ENCODE data around the gene EPHB2. TPM values are rescaled to one million over a fixed set of nuclear protein-coding genes. Genes with fewer than 3 reads are reported as not detected.
"Not testable (repeated sequence)": the region's sequence is repeated elsewhere in the genome, so short reads cannot be mapped to it uniquely, and the experiment has no call there.

The EPHB2 gene
- total RNA-seq, 1 donor from 2014 or later, result not detected

DNA sequence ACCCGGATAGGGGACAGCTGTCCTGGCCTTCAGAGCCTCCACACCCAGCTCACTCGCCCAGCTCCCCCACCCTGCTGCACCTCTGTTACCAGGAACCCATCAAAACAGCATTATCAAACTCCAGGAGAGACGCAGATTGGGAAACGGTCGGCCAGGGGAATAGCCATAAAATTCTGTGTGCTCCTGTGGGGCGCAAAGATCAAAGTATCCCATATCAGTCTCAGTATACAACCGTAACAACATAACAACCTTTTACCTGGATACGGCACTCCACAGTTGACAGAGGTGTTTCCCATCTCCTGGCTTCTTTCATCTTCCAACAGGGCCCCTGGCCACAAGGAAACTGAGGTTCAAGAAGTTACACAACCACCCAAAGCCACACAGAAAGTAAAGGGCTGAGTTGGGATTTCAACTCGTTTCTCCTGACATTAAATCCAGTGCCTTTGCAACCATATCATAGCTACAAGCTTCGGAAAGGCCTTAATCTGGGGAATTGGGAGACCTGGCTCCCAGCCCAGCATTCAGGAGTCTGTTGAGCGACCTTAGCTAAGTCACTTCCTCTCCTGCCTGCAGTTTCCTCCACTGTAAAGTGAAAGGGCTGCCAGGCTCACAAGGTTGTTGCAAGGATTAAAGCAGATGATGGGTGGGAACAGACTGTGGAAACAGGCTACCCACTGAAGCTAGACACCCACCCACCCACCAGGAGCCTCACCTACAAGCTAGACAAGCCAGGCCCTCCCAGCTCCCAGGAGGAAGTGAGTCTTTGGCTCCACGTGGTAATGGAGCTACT lies 8.1 kb upstream of the EPHB2 start:
- Mint-ChIP-seq H3K4me3 (no peak overlapping the region), H3K4me1 (no peaks in the 10 kb centered on the region), H3K9me3 (no peaks in the 10 kb centered on the region), H3K27me3 (peaks cover 8% of the 10 kb centered on the region), H3K27ac (no peak overlapping the region), H3K36me3 (ENCODE audit: low read depth) (no peaks in the 10 kb centered on the region)
- intact Hi-C loops (cut with micrococcal nuclease), result no loop called here
- DNase-seq, result no peak

GRCh38 chr1:22704440-22705067 lies 6.1 kb upstream of the EPHB2 start:
- intact Hi-C loops (cut with micrococcal nuclease), result loop anchor here (2.0 kb wide), 3 partner anchors 184 to 260 kb away; no protein-coding TSS in a partner anchor
- Mint-ChIP-seq H3K27ac (no peak overlapping the region), H3K9me3 (no peaks in the 10 kb centered on the region), H3K36me3 (ENCODE audit: low read depth) (no peaks in the 10 kb centered on the region), H3K4me3 (no peak overlapping the region), H3K27me3 (peaks cover 25% of the 10 kb centered on the region), H3K4me1 (no peaks in the 10 kb centered on the region)
- DNase-seq, result peak; percentile 90

DNA sequence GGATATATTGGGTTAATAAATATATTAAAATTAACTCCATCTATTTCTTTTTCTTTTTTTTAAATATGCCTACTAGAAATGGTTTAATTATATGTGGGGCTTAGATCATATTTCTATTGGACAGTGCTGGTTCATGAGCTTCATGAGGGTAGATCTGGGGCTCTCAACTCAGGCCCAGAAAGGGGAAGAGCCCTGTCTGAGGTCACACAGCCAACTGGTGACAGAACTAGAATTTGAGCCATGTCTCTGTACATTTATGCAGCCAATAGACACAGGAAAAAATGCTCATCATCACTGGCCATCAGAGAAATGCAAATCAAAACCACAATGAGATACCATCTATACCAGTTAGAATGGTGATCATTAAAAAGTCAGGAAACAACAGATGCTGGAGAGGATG lies 5.1 kb upstream of the EPHB2 start:
- no peaks in the 10 kb centered on the region for H3K4me1 Mint-ChIP-seq
- intact Hi-C loops (cut with micrococcal nuclease), result loop anchor here (2.0 kb wide), 3 partner anchors 183 to 259 kb away; no protein-coding TSS in a partner anchor
- no peak overlapping the region for H3K27ac Mint-ChIP-seq
- H3K36me3 Mint-ChIP-seq (ENCODE audit: low read depth), result no peaks in the 10 kb centered on the region
- H3K4me3 Mint-ChIP-seq, result no peak overlapping the region
- no peak for DNase-seq
- peaks cover 28% of the 10 kb centered on the region for H3K27me3 Mint-ChIP-seq
- no peaks in the 10 kb centered on the region for H3K9me3 Mint-ChIP-seq

DNA sequence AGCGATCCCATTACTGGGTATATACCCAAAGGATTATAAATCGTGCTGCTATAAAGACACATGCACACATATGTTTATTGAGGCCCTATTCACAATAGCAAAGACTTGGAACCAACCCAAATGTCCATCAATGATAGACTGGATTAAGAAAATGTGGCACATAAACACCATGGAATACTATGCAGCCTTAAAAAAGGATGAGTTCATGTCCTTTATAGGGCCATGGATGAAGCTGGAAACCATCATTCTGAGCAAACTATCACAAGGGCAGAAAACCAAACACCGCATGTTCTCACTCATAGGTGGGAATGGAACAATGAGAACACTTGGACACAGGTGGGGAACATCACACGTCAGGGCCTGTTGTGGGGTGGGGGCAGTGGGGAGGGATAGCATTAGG lies 4.5 kb upstream of the EPHB2 start:
- H3K36me3 Mint-ChIP-seq (ENCODE audit: low read depth); H3K27ac Mint-ChIP-seq; H3K4me1 Mint-ChIP-seq; H3K4me3 Mint-ChIP-seq; H3K9me3 Mint-ChIP-seq; DNase-seq; intact Hi-C loops (cut with micrococcal nuclease): not testable (repeated sequence)
- H3K27me3 Mint-ChIP-seq, result peaks cover 28% of the 10 kb centered on the region

- intact Hi-C loops (cut with micrococcal nuclease), result no loop called here
- Mint-ChIP-seq H3K27me3 (peaks cover 46% of the 10 kb centered on the region), H3K27ac (no peak overlapping the region), H3K9me3 (no peaks in the 10 kb centered on the region), H3K4me3 (no peak overlapping the region), H3K4me1 (peaks cover 3% of the 10 kb centered on the region), H3K36me3 (ENCODE audit: low read depth) (no peaks in the 10 kb centered on the region)
- DNase-seq, result no peak
Measured at GRCh38 chr1:22708777-22709176, 1.9 kb upstream of the EPHB2 start.

DNA sequence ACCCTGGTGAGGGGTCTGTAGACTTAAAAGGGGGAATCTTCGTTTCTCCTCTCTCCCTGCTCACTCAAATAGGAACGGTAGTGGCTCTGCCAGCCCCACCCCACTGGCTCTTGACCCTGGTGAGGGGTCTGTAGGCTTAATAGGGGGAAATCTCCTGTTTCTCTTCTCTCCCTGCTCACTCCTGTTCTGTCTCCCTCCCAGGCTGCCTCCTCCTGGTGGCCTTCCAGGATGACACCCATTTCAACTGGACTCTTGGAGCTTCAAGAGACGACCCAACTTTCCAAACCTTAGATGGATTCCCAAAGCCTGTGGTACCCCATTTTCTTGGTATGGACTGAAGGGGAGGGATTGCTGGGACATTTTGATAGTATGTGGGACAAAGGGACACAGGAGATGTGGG lies 1.4 kb upstream of the EPHB2 start:
- no peak overlapping the region for H3K4me3 Mint-ChIP-seq
- no peaks in the 10 kb centered on the region for H3K36me3 Mint-ChIP-seq (ENCODE audit: low read depth)
- peaks cover 50% of the 10 kb centered on the region for H3K27me3 Mint-ChIP-seq
- H3K9me3 Mint-ChIP-seq, result no peaks in the 10 kb centered on the region
- DNase-seq, result no peak
- no peak overlapping the region for H3K27ac Mint-ChIP-seq
- H3K4me1 Mint-ChIP-seq, result peaks cover 3% of the 10 kb centered on the region
- intact Hi-C loops (cut with micrococcal nuclease), result no loop called here

DNA sequence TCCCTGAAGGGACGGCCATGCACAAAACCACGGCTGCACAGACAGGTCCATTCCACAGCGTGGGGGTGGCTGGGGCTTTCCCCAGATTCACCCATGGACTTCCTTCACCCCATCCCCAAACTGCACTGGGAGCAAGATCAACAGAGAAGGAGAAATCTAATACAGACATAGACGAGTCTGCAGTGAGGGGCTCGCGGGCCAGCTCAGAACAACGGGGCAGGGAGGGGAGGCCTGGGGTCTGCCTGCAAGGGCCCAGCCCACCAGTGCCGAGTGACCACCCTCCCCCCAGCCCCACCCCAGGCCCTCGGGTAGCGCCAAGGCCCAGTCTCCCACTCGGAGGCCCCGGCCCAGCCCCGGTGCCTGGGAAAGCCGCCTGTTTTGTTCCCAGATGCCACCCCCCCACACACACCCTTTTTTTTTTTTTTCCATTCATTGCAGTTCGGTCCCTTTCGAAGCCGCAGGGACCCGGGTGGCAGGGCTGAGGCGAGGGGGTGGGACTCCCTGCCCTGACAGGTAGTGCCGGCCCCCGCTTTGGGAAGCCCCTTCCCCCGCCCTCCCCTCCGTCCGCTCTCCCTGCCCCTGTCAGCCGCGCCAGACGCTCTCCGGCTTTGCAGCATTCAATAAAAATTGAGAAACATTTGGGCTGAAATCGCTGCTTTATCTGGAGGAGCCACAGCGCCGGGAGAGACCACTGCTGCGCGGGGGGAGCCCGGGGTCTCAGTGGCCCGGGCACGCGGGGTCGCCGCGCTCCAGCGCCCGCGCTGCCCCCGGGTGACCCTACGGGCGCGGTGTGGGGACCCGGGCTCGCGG lies 543 bp upstream of the EPHB2 start:
- no peak for DNase-seq
- Mint-ChIP-seq H3K27ac (no peak overlapping the region), H3K27me3 (peaks cover 55% of the 10 kb centered on the region), H3K4me1 (peaks cover 3% of the 10 kb centered on the region), H3K9me3 (no peaks in the 10 kb centered on the region), H3K4me3 (no peak overlapping the region), H3K36me3 (ENCODE audit: low read depth) (no peaks in the 10 kb centered on the region)
- intact Hi-C loops (cut with micrococcal nuclease), result no loop called here

- no peak for DNase-seq
- Mint-ChIP-seq H3K9me3 (no peaks in the 10 kb centered on the region), H3K27ac (no peak overlapping the region), H3K4me3 (no peak overlapping the region), H3K36me3 (ENCODE audit: low read depth) (no peaks in the 10 kb centered on the region), H3K4me1 (peaks cover 3% of the 10 kb centered on the region), H3K27me3 (peaks cover 55% of the 10 kb centered on the region)
- intact Hi-C loops (cut with micrococcal nuclease), result no loop called here
Measured at GRCh38 chr1:22711071-22711470, 432 bp downstream of the EPHB2 start.

GRCh38 chr1:22711591-22712501 lies 1.2 kb downstream of the EPHB2 start:
- intact Hi-C loops (cut with micrococcal nuclease), result no loop called here
- H3K9me3 Mint-ChIP-seq, result no peaks in the 10 kb centered on the region
- no peak overlapping the region for H3K27ac Mint-ChIP-seq
- no peaks in the 10 kb centered on the region for H3K36me3 Mint-ChIP-seq (ENCODE audit: low read depth)
- H3K27me3 Mint-ChIP-seq, result peaks cover 55% of the 10 kb centered on the region
- no peak overlapping the region for H3K4me3 Mint-ChIP-seq
- peaks cover 3% of the 10 kb centered on the region for H3K4me1 Mint-ChIP-seq
- DNase-seq, result no peak

DNA sequence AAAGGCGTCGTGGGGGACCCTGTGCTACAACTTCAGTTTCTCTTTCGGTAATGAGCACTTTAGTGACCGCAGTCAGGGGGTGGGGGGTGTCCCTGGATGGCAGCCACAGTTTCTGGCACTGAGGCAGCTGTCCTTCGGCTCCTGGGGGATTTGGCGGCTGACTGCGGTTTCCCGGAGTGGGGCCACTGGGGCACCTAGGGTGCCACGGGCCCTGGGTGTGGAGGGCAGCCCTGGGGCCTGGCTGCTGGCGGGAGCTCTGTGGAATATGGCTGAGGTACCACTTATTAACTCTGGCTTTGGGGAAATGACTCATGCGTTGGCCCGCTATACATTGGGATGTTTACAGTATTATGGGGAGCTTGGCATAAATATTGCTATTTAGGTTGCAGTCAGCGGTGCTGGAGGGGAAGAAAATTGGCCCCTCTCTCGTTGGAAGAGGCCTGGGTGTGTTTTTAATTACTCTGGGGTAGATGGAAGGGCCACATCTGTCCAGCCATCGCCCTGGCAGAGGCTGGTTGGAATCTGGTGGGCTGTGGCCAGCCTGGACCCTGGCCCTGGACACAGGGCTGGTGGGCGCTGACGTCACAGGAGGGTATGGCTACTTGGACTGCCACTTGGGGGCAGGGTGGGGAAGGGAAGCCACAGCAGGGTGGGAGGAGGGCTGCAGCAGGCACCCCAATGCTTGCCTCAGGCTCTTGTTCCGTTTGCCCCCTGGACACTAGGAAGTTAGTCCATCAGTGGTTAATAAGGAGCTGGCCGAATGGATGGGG lies 2.0 kb downstream of the EPHB2 start:
- peaks cover 3% of the 10 kb centered on the region for H3K4me1 Mint-ChIP-seq
- H3K9me3 Mint-ChIP-seq, result no peaks in the 10 kb centered on the region
- intact Hi-C loops (cut with micrococcal nuclease), result no loop called here
- no peak for DNase-seq
- no peak overlapping the region for H3K27ac Mint-ChIP-seq
- H3K36me3 Mint-ChIP-seq (ENCODE audit: low read depth), result no peaks in the 10 kb centered on the region
- H3K27me3 Mint-ChIP-seq, result peaks cover 51% of the 10 kb centered on the region
- H3K4me3 Mint-ChIP-seq, result no peak overlapping the region

- peaks cover 3% of the 10 kb centered on the region for H3K4me1 Mint-ChIP-seq
- no peak overlapping the region for H3K4me3 Mint-ChIP-seq
- DNase-seq, result no peak
- no peaks in the 10 kb centered on the region for H3K9me3 Mint-ChIP-seq
- H3K36me3 Mint-ChIP-seq (ENCODE audit: low read depth), result no peaks in the 10 kb centered on the region
- intact Hi-C loops (cut with micrococcal nuclease), result no loop called here
- H3K27ac Mint-ChIP-seq, result no peak overlapping the region
- H3K27me3 Mint-ChIP-seq, result peaks cover 35% of the 10 kb centered on the region
Measured at GRCh38 chr1:22714455-22714854, 3.8 kb downstream of the EPHB2 start.

DNA sequence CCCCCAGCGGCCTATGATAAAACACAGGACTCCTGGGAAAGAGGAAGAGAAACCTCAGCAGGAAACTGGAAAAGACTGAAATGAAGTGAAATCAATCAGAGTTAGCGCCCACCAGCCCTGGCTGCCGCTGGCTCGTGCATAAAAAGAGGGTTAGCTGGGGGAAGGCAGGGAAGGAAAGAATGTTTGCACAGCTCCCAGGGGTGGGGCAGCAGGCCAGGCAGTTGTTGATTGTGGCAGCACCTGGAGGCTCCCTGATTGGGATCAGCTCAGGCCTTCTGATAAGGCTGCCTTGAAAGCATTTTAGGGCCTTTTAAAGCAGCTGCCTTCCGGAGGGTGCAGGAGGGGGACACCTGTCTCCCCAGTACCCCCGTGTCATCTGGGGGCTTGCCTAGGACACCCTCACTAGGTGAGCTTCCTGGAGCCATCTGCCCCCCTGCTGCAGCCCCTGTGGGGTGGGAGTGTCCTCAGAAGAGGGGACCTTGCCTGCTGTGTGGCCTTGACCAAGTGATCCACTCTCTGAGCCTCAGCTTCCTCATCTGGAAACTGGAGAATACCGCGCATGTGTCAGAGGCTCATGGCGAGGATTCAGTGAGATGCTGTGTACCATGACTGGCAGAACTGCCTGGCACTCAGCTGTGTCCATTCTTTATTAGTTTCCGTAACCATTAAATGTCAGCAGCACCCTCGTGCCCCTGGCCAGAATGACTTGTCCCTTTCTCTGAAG lies 6.6 kb downstream of the EPHB2 start:
- DNase-seq, result no peak
- no peak overlapping the region for H3K4me3 Mint-ChIP-seq
- no peak overlapping the region for H3K27ac Mint-ChIP-seq
- no peaks in the 10 kb centered on the region for H3K9me3 Mint-ChIP-seq
- H3K36me3 Mint-ChIP-seq (ENCODE audit: low read depth), result no peaks in the 10 kb centered on the region
- intact Hi-C loops (cut with micrococcal nuclease), result no loop called here
- H3K27me3 Mint-ChIP-seq, result peaks cover 25% of the 10 kb centered on the region
- H3K4me1 Mint-ChIP-seq, result peaks cover 3% of the 10 kb centered on the region
